ENCODE results near the gene CX3CL1.
"Not testable (repeated sequence)": the region's sequence is repeated elsewhere in the genome, so short reads cannot be mapped to it uniquely, and the experiment has no call there.

The CX3CL1 gene

GRCh38 chr16:57373117-57373947 is 1.0 kb downstream of the CX3CL1 start:
- Mint-ChIP-seq H3K27ac (no peak overlapping the region), H3K36me3 (no peaks in the 10 kb centered on the region), H3K4me1 (peaks cover 9% of the 10 kb centered on the region), H3K4me3 (no peak overlapping the region), H3K27me3 (peaks cover 2% of the 10 kb centered on the region), H3K9me3 (no peaks in the 10 kb centered on the region)

GRCh38 chr16:57374067-57374534 is 1.8 kb downstream of the CX3CL1 start:
- H3K4me3 Mint-ChIP-seq: no peak overlapping the region
- no peaks in the 10 kb centered on the region for H3K36me3 Mint-ChIP-seq
- H3K4me1 Mint-ChIP-seq: peaks cover 9% of the 10 kb centered on the region
- H3K9me3 Mint-ChIP-seq: no peaks in the 10 kb centered on the region
- H3K27ac Mint-ChIP-seq: no peak overlapping the region
- peaks cover 1% of the 10 kb centered on the region for H3K27me3 Mint-ChIP-seq

- not testable (repeated sequence) for H3K27ac Mint-ChIP-seq, H3K36me3 Mint-ChIP-seq, H3K4me3 Mint-ChIP-seq, H3K27me3 Mint-ChIP-seq, H3K9me3 Mint-ChIP-seq, H3K4me1 Mint-ChIP-seq
These were observed 2.7 kb downstream of the CX3CL1 start for GRCh38 chr16:57374925-57375465.

DNA sequence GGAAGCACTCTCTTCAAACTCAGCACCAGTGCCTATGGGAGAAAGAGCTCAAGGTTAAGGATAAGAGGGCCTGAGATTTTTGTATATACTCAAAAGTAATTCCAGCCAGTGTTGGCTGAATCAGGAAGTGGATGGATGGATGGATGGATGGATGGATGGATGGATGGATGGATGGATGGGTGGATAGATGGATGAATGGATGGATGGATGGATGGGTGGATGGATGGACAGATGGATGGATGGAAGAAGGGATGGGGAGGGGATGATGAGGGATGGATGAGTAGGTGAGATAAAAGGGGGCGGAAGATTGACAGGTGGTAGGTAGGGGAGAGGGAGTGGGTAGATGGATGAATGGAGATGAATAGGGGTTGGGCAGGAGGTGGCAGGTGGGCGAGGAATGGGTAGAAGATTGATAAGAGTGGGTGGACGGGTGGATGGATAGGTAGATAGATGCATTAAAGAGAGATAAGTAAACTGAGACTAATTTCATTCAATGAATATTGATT is 4.1 kb downstream of the CX3CL1 start:
- no peaks in the 10 kb centered on the region for H3K36me3 Mint-ChIP-seq

DNA sequence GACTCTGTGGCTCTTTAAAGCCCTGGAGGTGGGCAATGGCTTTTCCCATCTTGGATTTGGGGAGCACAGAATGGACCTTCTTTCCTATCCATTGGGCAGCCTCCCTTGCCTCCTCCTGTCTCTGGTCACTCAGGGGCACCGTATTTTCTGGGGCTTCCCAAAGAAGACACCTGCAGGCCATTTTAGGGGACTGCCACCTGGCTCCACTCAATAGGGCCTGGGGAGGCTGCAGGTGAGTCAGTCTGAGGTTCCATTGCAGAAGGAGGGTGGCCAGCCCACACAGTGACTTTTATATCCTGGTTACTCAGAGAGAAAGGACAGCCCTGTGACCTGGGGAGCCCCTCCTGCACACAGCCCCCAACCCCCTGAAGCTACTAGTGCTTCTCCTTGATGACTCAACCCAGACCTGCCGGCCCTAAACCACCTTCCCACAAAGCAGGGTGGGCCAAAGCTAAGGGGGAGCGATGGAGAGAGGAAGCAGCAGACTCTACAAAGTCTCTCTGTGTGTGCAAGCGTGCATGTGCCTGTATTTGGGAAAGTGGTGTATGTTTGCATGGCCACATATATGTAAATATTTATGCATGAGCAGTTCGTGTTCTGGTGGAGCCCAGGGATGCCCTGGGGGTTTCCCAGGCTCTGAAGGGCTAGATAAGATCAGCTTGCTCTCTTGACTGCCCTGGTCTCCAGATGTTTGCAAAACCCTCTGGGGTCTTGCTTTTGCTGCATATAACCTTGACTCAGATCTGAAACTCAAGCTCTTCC is 5.0 kb downstream of the CX3CL1 start:
- no peaks in the 10 kb centered on the region for H3K36me3 Mint-ChIP-seq
- no peaks in the 10 kb centered on the region for H3K9me3 Mint-ChIP-seq
- no peak overlapping the region for H3K4me3 Mint-ChIP-seq
- H3K27me3 Mint-ChIP-seq: peaks cover 1% of the 10 kb centered on the region
- H3K27ac Mint-ChIP-seq: no peak overlapping the region
- H3K4me1 Mint-ChIP-seq: peaks cover 12% of the 10 kb centered on the region

More for the DNA sequence above, 4.1 kb downstream of the CX3CL1 start:
- Mint-ChIP-seq H3K4me1 (peaks cover 12% of the 10 kb centered on the region), H3K27ac (no peak overlapping the region), H3K9me3 (no peaks in the 10 kb centered on the region), H3K4me3 (no peak overlapping the region), H3K27me3 (peaks cover 1% of the 10 kb centered on the region)

DNA sequence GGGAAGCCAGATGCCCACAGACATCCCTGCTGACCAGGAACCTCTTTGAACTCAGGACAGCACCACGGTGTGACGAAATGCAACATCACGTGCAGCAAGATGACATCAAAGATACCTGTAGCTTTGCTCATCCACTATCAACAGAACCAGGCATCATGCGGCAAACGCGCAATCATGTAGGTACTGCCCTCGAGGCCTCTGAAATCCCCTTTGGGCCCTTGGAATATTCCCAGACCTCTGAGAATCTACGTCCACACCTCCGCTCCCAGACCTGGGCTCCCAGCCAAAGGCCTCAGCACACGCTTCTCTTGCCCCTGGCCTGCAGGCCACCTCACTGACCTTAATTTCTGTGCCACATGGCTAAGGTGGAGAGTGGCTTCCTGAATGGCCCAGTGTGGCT is 7.3 kb downstream of the CX3CL1 start:
- no peak overlapping the region for H3K27ac Mint-ChIP-seq
- no peaks in the 10 kb centered on the region for H3K36me3 Mint-ChIP-seq
- no peaks in the 10 kb centered on the region for H3K9me3 Mint-ChIP-seq
- H3K4me3 Mint-ChIP-seq: no peak overlapping the region
- H3K4me1 Mint-ChIP-seq: peaks cover 12% of the 10 kb centered on the region
- no peaks in the 10 kb centered on the region for H3K27me3 Mint-ChIP-seq

- no peaks in the 10 kb centered on the region for H3K27me3 Mint-ChIP-seq
- peaks cover 12% of the 10 kb centered on the region for H3K4me1 Mint-ChIP-seq
- no peak overlapping the region for H3K4me3 Mint-ChIP-seq
These were observed 8.6 kb downstream of the CX3CL1 start for GRCh38 chr16:57380671-57381462.

GRCh38 chr16:57381791-57382534 is 9.7 kb downstream of the CX3CL1 start:
- Mint-ChIP-seq H3K27me3 (no peaks in the 10 kb centered on the region), H3K9me3 (no peaks in the 10 kb centered on the region), H3K4me1 (peaks cover 12% of the 10 kb centered on the region), H3K36me3 (no peaks in the 10 kb centered on the region), H3K27ac (no peak overlapping the region), H3K4me3 (no peak overlapping the region)

More at GRCh38 chr16:57380671-57381462, 8.6 kb downstream of the CX3CL1 start:
- Mint-ChIP-seq H3K36me3 (no peaks in the 10 kb centered on the region), H3K9me3 (no peaks in the 10 kb centered on the region), H3K27ac (no peak overlapping the region)

- Mint-ChIP-seq H3K9me3 (no peaks in the 10 kb centered on the region), H3K4me3 (no peak overlapping the region), H3K4me1 (peaks cover 7% of the 10 kb centered on the region), H3K36me3 (no peaks in the 10 kb centered on the region), H3K27me3 (no peaks in the 10 kb centered on the region), H3K27ac (no peak overlapping the region)
These were observed 10.4 kb downstream of the CX3CL1 start for GRCh38 chr16:57382535-57383275.

- no peaks in the 10 kb centered on the region for H3K36me3 Mint-ChIP-seq
- no peaks in the 10 kb centered on the region for H3K9me3 Mint-ChIP-seq
- H3K4me1 Mint-ChIP-seq: peaks cover 4% of the 10 kb centered on the region
- H3K27ac Mint-ChIP-seq: no peak overlapping the region
- H3K4me3 Mint-ChIP-seq: no peak overlapping the region
- no peaks in the 10 kb centered on the region for H3K27me3 Mint-ChIP-seq
These were observed 11.3 kb downstream of the CX3CL1 start for GRCh38 chr16:57383276-57384247.

DNA sequence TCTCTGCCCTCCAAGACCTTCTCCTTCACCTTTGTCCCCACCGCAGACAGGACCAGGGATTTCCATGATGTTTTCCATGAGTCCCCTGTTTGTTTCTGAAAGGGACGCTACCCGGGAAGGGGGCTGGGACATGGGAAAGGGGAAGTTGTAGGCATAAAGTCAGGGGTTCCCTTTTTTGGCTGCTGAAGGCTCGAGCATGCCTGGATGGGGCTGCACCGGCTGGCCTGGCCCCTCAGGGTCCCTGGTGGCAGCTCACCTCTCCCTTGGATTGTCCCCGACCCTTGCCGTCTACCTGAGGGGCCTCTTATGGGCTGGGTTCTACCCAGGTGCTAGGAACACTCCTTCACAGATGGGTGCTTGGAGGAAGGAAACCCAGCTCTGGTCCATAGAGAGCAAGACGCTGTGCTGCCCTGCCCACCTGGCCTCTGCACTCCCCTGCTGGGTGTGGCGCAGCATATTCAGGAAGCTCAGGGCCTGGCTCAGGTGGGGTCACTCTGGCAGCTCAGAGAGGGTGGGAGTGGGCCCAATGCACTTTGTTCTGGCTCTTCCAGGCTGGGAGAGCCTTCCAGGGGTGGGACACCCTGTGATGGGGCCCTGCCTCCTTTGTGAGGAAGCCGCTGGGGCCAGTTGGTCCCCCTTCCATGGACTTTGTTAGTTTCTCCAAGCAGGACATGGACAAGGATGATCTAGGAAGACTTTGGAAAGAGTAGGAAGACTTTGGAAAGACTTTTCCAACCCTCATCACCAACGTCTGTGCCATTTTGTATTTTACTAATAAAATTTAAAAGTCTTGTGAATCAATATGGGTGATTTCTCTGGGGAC is 12.2 kb downstream of the CX3CL1 start:
- Mint-ChIP-seq H3K27ac (no peak overlapping the region), H3K9me3 (no peaks in the 10 kb centered on the region), H3K36me3 (no peaks in the 10 kb centered on the region), H3K27me3 (no peaks in the 10 kb centered on the region), H3K4me1 (peaks cover 4% of the 10 kb centered on the region), H3K4me3 (no peak overlapping the region)

GRCh38 chr16:57385083-57385482 is 12.8 kb downstream of the CX3CL1 start:
- no peak overlapping the region for H3K27ac Mint-ChIP-seq
- no peaks in the 10 kb centered on the region for H3K9me3 Mint-ChIP-seq
- no peaks in the 10 kb centered on the region for H3K27me3 Mint-ChIP-seq
- H3K4me1 Mint-ChIP-seq: peaks cover 4% of the 10 kb centered on the region
- H3K36me3 Mint-ChIP-seq: no peaks in the 10 kb centered on the region
- no peak overlapping the region for H3K4me3 Mint-ChIP-seq
